K562 (cell line): Measurements from ENCODE around the gene IQSEC3. TPM values are rescaled to one million over a fixed set of nuclear protein-coding genes. Genes with fewer than 3 reads are reported as not detected.

Source experiments
- CEBPG ChIP-seq, 3 experiments: fragments of 200-800 bp in 1 of 3; sonication (Bioruptor generic) in 1 of 3; sonication (generic) in 1 of 3; formaldehyde crosslinking in 1 of 3; IDR thresholded peaks in 2 of 3; conservative IDR thresholded peaks in 1 of 3; 2 replicates each; pipeline versions ENCODE4 v1.6.1 to v1.8.0; 2016 to 2022; ENCODE audit warnings: missing compliant biosample characterization in 2 of 3, missing genetic modification characterization in 2 of 3, mild to moderate bottlenecking in 1 of 3, missing genetic modification reagents in 1 of 3
- polyA plus RNA-seq, 8 experiments: library from polyadenylated mRNA; depleted of rRNA in 4 of 8; stranded (reverse) in 5 of 8; unstranded in 3 of 8; fragments of >200 nt; fragmentation: Nextera tagmentation in 2 of 8; fragmentation: Illumina TruSeq in 1 of 8; extraction: Ambion mirVana in 2 of 8; extraction: Trizol in 1 of 8; gene quantifications; 2 replicates each; pipeline versions ENCODE4 v1.2.1 to v1.2.3, GENCODE V29; 2011 to 2014; ENCODE audit warnings: inconsistent platforms in 1 of 8, missing spikeins in 1 of 8
- total RNA-seq, 7 experiments: library from RNA; depleted of rRNA in 6 of 7; stranded (reverse); fragments of >200 nt in 6 of 7; fragmentation: Illumina TruSeq in 2 of 7; extraction: Trizol in 2 of 7; gene quantifications; 2 replicates each; pipeline versions ENCODE4 v1.2.1 to v1.2.3, GENCODE V29; 2011 to 2021; ENCODE audit warnings: low replicate concordance in 1 of 7
- TF ChIP-seq, protein P1 (sequence below): fragments of 200-600 bp; sonication (generic); IDR thresholded peaks from one replicate; pipeline ENCODE4 v1.6.1; 2012; ENCODE audit warnings: mild to moderate bottlenecking, low read depth, low read length, inconsistent platforms
- TF ChIP-seq, protein P2 (sequence below): sonication (generic); formaldehyde crosslinking; IDR thresholded peaks from 2 replicates; pipeline ENCODE4 v1.8.1; 2023; ENCODE audit warnings: mild to moderate bottlenecking, missing genetic modification reagents
- TF ChIP-seq, protein P3 (sequence below): fragments of 450-650 bp; IDR thresholded peaks from 2 replicates; pipeline ENCODE4 v1.6.1; 2016
- TF ChIP-seq, protein P4 (sequence below), 2 experiments: IDR thresholded peaks in 1 of 2; conservative IDR thresholded peaks in 1 of 2; 2 replicates each; pipeline ENCODE4 v1.6.1; 2016; ENCODE audit warnings: low read depth in 2 of 2, mild to moderate bottlenecking in 1 of 2, missing compliant biosample characterization in 1 of 2, missing genetic modification characterization in 1 of 2, moderate library complexity in 1 of 2

Gene IQSEC3
- total and polyA plus RNA-seq, 9 of the 15 experiments (the other 6 are each of a cell fraction or from before 2014, with no cell fraction given), result under 0.01 to 0.25 (median 0.08) TPM; not detected in 3

DNA sequence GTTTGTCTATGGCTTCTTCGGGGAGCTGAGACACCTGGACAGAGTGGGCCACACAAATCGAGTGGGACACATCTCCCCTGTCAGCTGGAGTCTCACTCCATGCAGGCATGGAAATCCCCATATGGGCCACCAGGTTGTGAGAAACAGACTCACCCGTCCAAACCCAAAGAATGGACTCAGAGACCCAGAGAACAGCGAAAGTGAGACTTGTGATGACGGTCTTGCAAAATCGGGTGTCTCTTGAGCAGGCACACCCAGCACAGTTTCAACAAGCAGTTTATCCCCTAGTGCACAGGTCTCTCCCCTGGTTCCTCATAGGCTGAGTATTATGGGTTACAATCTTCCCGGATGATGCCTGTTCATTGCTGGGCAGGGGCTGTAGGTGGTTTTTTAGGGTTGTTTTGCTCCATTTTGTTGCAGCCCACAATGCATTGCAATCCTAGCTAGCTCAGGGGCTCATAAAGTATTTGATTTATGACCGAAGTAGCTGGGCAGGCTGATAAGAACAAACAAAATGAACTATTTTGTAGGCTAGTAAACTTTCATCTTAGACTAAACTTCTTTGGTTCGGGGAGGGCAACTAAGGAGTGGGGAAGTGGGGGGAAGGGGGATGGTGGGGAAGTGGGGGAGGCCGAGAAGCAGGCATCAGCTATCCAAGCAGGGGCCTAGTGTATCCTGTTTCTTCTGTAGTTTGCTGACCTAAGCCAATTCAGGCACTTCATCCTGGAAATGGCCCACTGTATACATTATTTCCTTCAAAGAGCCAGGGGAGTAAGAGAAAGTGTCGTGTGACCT is 45.3 kb downstream of the IQSEC3 start (continued):
- TF ChIP-seq, protein P1, sequence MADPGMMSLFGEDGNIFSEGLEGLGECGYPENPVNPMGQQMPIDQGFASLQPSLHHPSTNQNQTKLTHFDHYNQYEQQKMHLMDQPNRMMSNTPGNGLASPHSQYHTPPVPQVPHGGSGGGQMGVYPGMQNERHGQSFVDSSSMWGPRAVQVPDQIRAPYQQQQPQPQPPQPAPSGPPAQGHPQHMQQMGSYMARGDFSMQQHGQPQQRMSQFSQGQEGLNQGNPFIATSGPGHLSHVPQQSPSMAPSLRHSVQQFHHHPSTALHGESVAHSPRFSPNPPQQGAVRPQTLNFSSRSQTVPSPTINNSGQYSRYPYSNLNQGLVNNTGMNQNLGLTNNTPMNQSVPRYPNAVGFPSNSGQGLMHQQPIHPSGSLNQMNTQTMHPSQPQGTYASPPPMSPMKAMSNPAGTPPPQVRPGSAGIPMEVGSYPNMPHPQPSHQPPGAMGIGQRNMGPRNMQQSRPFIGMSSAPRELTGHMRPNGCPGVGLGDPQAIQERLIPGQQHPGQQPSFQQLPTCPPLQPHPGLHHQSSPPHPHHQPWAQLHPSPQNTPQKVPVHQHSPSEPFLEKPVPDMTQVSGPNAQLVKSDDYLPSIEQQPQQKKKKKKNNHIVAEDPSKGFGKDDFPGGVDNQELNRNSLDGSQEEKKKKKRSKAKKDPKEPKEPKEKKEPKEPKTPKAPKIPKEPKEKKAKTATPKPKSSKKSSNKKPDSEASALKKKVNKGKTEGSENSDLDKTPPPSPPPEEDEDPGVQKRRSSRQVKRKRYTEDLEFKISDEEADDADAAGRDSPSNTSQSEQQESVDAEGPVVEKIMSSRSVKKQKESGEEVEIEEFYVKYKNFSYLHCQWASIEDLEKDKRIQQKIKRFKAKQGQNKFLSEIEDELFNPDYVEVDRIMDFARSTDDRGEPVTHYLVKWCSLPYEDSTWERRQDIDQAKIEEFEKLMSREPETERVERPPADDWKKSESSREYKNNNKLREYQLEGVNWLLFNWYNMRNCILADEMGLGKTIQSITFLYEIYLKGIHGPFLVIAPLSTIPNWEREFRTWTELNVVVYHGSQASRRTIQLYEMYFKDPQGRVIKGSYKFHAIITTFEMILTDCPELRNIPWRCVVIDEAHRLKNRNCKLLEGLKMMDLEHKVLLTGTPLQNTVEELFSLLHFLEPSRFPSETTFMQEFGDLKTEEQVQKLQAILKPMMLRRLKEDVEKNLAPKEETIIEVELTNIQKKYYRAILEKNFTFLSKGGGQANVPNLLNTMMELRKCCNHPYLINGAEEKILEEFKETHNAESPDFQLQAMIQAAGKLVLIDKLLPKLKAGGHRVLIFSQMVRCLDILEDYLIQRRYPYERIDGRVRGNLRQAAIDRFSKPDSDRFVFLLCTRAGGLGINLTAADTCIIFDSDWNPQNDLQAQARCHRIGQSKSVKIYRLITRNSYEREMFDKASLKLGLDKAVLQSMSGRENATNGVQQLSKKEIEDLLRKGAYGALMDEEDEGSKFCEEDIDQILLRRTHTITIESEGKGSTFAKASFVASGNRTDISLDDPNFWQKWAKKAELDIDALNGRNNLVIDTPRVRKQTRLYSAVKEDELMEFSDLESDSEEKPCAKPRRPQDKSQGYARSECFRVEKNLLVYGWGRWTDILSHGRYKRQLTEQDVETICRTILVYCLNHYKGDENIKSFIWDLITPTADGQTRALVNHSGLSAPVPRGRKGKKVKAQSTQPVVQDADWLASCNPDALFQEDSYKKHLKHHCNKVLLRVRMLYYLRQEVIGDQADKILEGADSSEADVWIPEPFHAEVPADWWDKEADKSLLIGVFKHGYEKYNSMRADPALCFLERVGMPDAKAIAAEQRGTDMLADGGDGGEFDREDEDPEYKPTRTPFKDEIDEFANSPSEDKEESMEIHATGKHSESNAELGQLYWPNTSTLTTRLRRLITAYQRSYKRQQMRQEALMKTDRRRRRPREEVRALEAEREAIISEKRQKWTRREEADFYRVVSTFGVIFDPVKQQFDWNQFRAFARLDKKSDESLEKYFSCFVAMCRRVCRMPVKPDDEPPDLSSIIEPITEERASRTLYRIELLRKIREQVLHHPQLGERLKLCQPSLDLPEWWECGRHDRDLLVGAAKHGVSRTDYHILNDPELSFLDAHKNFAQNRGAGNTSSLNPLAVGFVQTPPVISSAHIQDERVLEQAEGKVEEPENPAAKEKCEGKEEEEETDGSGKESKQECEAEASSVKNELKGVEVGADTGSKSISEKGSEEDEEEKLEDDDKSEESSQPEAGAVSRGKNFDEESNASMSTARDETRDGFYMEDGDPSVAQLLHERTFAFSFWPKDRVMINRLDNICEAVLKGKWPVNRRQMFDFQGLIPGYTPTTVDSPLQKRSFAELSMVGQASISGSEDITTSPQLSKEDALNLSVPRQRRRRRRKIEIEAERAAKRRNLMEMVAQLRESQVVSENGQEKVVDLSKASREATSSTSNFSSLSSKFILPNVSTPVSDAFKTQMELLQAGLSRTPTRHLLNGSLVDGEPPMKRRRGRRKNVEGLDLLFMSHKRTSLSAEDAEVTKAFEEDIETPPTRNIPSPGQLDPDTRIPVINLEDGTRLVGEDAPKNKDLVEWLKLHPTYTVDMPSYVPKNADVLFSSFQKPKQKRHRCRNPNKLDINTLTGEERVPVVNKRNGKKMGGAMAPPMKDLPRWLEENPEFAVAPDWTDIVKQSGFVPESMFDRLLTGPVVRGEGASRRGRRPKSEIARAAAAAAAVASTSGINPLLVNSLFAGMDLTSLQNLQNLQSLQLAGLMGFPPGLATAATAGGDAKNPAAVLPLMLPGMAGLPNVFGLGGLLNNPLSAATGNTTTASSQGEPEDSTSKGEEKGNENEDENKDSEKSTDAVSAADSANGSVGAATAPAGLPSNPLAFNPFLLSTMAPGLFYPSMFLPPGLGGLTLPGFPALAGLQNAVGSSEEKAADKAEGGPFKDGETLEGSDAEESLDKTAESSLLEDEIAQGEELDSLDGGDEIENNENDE, result no peak
- TF ChIP-seq, protein P2, sequence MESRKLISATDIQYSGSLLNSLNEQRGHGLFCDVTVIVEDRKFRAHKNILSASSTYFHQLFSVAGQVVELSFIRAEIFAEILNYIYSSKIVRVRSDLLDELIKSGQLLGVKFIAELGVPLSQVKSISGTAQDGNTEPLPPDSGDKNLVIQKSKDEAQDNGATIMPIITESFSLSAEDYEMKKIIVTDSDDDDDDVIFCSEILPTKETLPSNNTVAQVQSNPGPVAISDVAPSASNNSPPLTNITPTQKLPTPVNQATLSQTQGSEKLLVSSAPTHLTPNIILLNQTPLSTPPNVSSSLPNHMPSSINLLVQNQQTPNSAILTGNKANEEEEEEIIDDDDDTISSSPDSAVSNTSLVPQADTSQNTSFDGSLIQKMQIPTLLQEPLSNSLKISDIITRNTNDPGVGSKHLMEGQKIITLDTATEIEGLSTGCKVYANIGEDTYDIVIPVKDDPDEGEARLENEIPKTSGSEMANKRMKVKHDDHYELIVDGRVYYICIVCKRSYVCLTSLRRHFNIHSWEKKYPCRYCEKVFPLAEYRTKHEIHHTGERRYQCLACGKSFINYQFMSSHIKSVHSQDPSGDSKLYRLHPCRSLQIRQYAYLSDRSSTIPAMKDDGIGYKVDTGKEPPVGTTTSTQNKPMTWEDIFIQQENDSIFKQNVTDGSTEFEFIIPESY (CRISPR knock-in tag), result no peak
- TF ChIP-seq, protein P3, sequence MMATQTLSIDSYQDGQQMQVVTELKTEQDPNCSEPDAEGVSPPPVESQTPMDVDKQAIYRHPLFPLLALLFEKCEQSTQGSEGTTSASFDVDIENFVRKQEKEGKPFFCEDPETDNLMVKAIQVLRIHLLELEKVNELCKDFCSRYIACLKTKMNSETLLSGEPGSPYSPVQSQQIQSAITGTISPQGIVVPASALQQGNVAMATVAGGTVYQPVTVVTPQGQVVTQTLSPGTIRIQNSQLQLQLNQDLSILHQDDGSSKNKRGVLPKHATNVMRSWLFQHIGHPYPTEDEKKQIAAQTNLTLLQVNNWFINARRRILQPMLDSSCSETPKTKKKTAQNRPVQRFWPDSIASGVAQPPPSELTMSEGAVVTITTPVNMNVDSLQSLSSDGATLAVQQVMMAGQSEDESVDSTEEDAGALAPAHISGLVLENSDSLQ, result peak; percentile 79
- TF ChIP-seq CEBPG (CRISPR knock-in tag; IDR thresholded peaks at IDR 0.05), result no peak
- TF ChIP-seq CEBPG (tag; conservative IDR thresholded peaks at IDR 0.05 in 1 of 2, IDR thresholded peaks at IDR 0.05 in 1 of 2), result no peak
- TF ChIP-seq, protein P4, sequence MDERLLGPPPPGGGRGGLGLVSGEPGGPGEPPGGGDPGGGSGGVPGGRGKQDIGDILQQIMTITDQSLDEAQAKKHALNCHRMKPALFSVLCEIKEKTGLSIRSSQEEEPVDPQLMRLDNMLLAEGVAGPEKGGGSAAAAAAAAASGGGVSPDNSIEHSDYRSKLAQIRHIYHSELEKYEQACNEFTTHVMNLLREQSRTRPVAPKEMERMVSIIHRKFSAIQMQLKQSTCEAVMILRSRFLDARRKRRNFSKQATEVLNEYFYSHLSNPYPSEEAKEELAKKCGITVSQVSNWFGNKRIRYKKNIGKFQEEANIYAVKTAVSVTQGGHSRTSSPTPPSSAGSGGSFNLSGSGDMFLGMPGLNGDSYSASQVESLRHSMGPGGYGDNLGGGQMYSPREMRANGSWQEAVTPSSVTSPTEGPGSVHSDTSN (CRISPR knock-in tag; IDR thresholded peaks at IDR 0.05; ENCODE audit: low read depth), result no peak
- TF ChIP-seq, protein P4 (tag; conservative IDR thresholded peaks at IDR 0.05; ENCODE audit: low read depth), result peak; percentile 79
